Measurements from ENCODE around the gene PLXNA2.

PLXNA2 gene

DNA sequence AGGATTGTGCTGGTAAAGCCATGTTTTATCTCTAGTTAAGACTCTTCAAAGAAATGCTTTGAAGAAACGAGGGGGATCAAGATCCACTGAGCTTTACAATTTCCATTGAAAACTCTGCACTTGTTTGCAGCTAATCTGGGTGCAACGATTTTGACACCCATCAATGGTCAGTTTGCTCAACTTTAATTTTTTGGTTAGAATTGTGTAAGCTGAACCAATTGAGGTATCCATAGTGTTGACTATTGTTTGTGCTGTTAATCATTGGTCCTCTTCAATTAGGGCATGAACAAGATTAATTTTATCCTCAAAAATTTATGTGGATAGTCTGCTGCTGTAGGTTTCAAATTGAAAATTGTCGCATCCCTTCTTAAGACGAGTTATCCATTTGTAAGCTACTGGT lies 17.7 kb upstream of the PLXNA2 start:
- Histone ChIP-seq H3K4me1 (ENCODE audit: insufficient read depth, low read length) (peaks cover 9% of the 10 kb centered on the region; the same call in 1 of the 2 replicates), H3K36me3 (ENCODE audit: insufficient read depth, low read depth, low read length) (no peaks in the 10 kb centered on the region), H3K9ac (ENCODE audit: low read depth, low read length) (no peak overlapping the region), H3K27me3 (ENCODE audit: insufficient read depth, low read length) (peaks cover 26% of the 10 kb centered on the region), H3K4me3 (ENCODE audit: low read length) (no peak overlapping the region), H3K9me3 (ENCODE audit: insufficient read depth, low read depth, low read length) (no peaks in the 10 kb centered on the region), H3K27ac (ENCODE audit: low read length) (no peak overlapping the region)

GRCh38 chr1:208258277-208258676 lies 14.1 kb upstream of the PLXNA2 start:
- Histone ChIP-seq H3K9me3 (ENCODE audit: insufficient read depth, low read depth, low read length) (no peaks in the 10 kb centered on the region), H3K27ac (ENCODE audit: low read length) (no peak overlapping the region), H3K9ac (ENCODE audit: low read depth, low read length) (no peak overlapping the region), H3K27me3 (ENCODE audit: insufficient read depth, low read length) (peaks cover 58% of the 10 kb centered on the region), H3K4me1 (ENCODE audit: insufficient read depth, low read length) (peaks cover 13% of the 10 kb centered on the region; the same call in 1 of the 2 replicates), H3K36me3 (ENCODE audit: insufficient read depth, low read depth, low read length) (no peaks in the 10 kb centered on the region), H3K4me3 (ENCODE audit: low read length) (no peak overlapping the region)

DNA sequence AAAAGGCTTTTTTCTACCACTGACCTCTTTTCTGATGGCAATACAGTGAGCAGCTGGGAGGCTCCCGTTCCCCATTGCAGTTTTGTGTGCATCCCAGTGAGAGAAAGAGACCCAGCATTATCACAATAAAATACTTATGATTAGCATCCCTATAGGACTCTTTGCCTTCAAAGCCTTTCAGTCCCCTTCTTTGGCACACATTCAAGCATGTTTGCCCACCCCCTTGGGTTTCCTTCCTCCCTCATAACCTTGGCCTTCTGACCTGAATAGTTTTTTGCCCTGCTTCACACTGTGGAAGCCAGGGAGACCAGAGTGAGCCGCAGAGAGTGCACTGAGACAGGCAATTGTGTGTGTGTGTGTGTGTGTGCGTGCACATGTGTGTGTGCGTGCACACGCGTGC lies 13.2 kb upstream of the PLXNA2 start:
- Histone ChIP-seq H3K4me1 (ENCODE audit: insufficient read depth, low read length) (peaks cover 19% of the 10 kb centered on the region; the same call in 1 of the 2 replicates), H3K9me3 (ENCODE audit: insufficient read depth, low read depth, low read length) (no peaks in the 10 kb centered on the region), H3K4me3 (ENCODE audit: low read length) (peak overlapping the region; percentile 29; the same call in 1 of the 2 replicates), H3K9ac (ENCODE audit: low read depth, low read length) (no peak overlapping the region), H3K27ac (ENCODE audit: low read length) (no peak overlapping the region), H3K36me3 (ENCODE audit: insufficient read depth, low read depth, low read length) (no peaks in the 10 kb centered on the region), H3K27me3 (ENCODE audit: insufficient read depth, low read length) (peaks cover 62% of the 10 kb centered on the region)

DNA sequence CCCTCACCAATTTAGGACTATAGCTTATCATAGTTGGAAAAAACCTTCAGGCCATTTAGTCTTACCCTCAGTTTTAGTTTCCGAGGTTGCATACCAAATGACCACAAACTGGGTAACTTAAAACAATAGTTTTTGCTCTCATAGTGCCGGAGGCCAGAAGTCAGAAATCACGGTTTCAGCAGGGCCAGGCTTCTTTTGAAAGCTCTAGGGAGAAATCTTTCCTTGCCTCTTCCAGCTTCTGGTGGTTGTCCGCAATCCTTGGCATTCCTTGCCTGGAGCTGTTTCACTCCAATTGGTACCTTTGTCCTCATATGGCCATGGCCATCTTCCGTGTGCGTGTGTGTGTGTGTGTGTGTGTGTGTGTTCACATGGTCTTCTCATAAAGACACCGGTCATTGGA lies 12.4 kb upstream of the PLXNA2 start:
- Histone ChIP-seq H3K27me3 (ENCODE audit: insufficient read depth, low read length) (peaks cover 62% of the 10 kb centered on the region), H3K4me3 (ENCODE audit: low read length) (no peak overlapping the region), H3K36me3 (ENCODE audit: insufficient read depth, low read depth, low read length) (no peaks in the 10 kb centered on the region), H3K4me1 (ENCODE audit: insufficient read depth, low read length) (peaks cover 19% of the 10 kb centered on the region; the same call in 1 of the 2 replicates), H3K9me3 (ENCODE audit: insufficient read depth, low read depth, low read length) (no peaks in the 10 kb centered on the region), H3K27ac (ENCODE audit: low read length) (no peak overlapping the region), H3K9ac (ENCODE audit: low read depth, low read length) (no peak overlapping the region)

GRCh38 chr1:208256091-208256490 lies 11.9 kb upstream of the PLXNA2 start:
- H3K4me3 ChIP-seq (ENCODE audit: low read length): no peak overlapping the region
- no peak overlapping the region for H3K9ac ChIP-seq (ENCODE audit: low read depth, low read length)
- H3K9me3 ChIP-seq (ENCODE audit: insufficient read depth, low read depth, low read length): no peaks in the 10 kb centered on the region

GRCh38 chr1:208254862-208255261 lies 10.7 kb upstream of the PLXNA2 start:
- Histone ChIP-seq H3K36me3 (ENCODE audit: insufficient read depth, low read depth, low read length) (no peaks in the 10 kb centered on the region), H3K9ac (ENCODE audit: low read depth, low read length) (no peak overlapping the region), H3K27me3 (ENCODE audit: insufficient read depth, low read length) (peaks cover 62% of the 10 kb centered on the region), H3K9me3 (ENCODE audit: insufficient read depth, low read depth, low read length) (no peaks in the 10 kb centered on the region), H3K4me3 (ENCODE audit: low read length) (no peak overlapping the region), H3K4me1 (ENCODE audit: insufficient read depth, low read length) (peaks cover 19% of the 10 kb centered on the region; the same call in 1 of the 2 replicates), H3K27ac (ENCODE audit: low read length) (no peak overlapping the region)

More at GRCh38 chr1:208256091-208256490, 11.9 kb upstream of the PLXNA2 start:
- Histone ChIP-seq H3K27ac (ENCODE audit: low read length) (no peak overlapping the region), H3K36me3 (ENCODE audit: insufficient read depth, low read depth, low read length) (no peaks in the 10 kb centered on the region), H3K4me1 (ENCODE audit: insufficient read depth, low read length) (peaks cover 19% of the 10 kb centered on the region; the same call in 1 of the 2 replicates), H3K27me3 (ENCODE audit: insufficient read depth, low read length) (peaks cover 62% of the 10 kb centered on the region)

GRCh38 chr1:208254376-208254775 lies 10.2 kb upstream of the PLXNA2 start:
- no peaks in the 10 kb centered on the region for H3K36me3 ChIP-seq (ENCODE audit: insufficient read depth, low read depth, low read length)
- no peak overlapping the region for H3K27ac ChIP-seq (ENCODE audit: low read length)
- H3K27me3 ChIP-seq (ENCODE audit: insufficient read depth, low read length): peaks cover 61% of the 10 kb centered on the region
- no peak overlapping the region for H3K4me3 ChIP-seq (ENCODE audit: low read length)
- H3K9me3 ChIP-seq (ENCODE audit: insufficient read depth, low read depth, low read length): no peaks in the 10 kb centered on the region
- H3K4me1 ChIP-seq (ENCODE audit: insufficient read depth, low read length): peaks cover 19% of the 10 kb centered on the region; the same call in 1 of the 2 replicates
- H3K9ac ChIP-seq (ENCODE audit: low read depth, low read length): no peak overlapping the region

DNA sequence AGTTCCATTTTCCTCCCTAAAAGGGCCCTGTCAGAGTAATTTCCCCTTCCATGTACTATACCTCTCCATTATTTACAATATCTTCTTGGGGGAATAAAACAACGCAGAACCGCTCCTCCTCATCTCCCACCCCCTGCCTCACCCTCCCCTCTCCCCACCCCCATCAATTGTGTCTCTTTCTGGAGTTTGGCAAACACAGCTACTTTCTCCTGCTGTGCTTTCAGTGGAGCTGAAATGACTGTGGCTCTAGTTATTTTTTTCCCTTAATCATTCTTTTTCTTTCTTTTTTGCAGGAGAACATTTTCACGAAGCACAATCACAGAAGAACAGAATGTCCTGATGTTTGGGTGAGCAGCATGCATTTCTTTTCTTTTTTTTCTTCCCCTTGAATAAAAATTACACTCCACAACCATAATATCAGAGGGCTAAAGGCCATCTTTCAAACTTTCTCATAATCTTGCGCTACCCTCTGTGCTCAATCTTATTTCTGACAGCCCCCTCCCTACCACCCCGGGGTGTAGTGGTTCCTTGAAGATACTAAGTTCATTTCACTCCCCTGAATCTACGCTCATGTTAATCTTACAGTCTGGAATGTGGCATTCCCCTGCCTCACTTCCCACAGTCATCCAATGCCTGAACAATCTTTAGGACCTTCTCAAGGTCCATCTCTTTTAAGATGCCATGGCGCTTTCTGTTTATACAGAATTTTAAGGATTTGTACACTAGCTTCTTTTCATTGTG lies 8.8 kb upstream of the PLXNA2 start:
- Histone ChIP-seq H3K4me1 (ENCODE audit: insufficient read depth, low read length) (peaks cover 19% of the 10 kb centered on the region; the same call in 1 of the 2 replicates), H3K4me3 (ENCODE audit: low read length) (0 out of 2 replicates have a peak overlapping the region, but pooled peaks have one; percentile 31), H3K9me3 (ENCODE audit: insufficient read depth, low read depth, low read length) (no peaks in the 10 kb centered on the region), H3K36me3 (ENCODE audit: insufficient read depth, low read depth, low read length) (no peaks in the 10 kb centered on the region), H3K27me3 (ENCODE audit: insufficient read depth, low read length) (peaks cover 47% of the 10 kb centered on the region), H3K9ac (ENCODE audit: low read depth, low read length) (no peak overlapping the region), H3K27ac (ENCODE audit: low read length) (no peak overlapping the region)

GRCh38 chr1:208251911-208252835 lies 8.0 kb upstream of the PLXNA2 start:
- Histone ChIP-seq H3K9ac (ENCODE audit: low read depth, low read length) (no peak overlapping the region), H3K9me3 (ENCODE audit: insufficient read depth, low read depth, low read length) (no peaks in the 10 kb centered on the region), H3K27me3 (ENCODE audit: insufficient read depth, low read length) (peaks cover 39% of the 10 kb centered on the region), H3K4me1 (ENCODE audit: insufficient read depth, low read length) (peaks cover 12% of the 10 kb centered on the region; the same call in 1 of the 2 replicates), H3K36me3 (ENCODE audit: insufficient read depth, low read depth, low read length) (no peaks in the 10 kb centered on the region), H3K4me3 (ENCODE audit: low read length) (0 out of 2 replicates have a peak overlapping the region, but pooled peaks have one; percentile 31), H3K27ac (ENCODE audit: low read length) (no peak overlapping the region)

GRCh38 chr1:208251015-208251414 lies 6.8 kb upstream of the PLXNA2 start:
- Histone ChIP-seq H3K36me3 (ENCODE audit: insufficient read depth, low read depth, low read length) (no peaks in the 10 kb centered on the region), H3K4me1 (ENCODE audit: insufficient read depth, low read length) (peaks cover 8% of the 10 kb centered on the region; the same call in 1 of the 2 replicates), H3K9me3 (ENCODE audit: insufficient read depth, low read depth, low read length) (no peaks in the 10 kb centered on the region), H3K27ac (ENCODE audit: low read length) (no peak overlapping the region), H3K27me3 (ENCODE audit: insufficient read depth, low read length) (peaks cover 33% of the 10 kb centered on the region), H3K4me3 (ENCODE audit: low read length) (no peak overlapping the region), H3K9ac (ENCODE audit: low read depth, low read length) (no peak overlapping the region)

- H3K9me3 ChIP-seq (ENCODE audit: insufficient read depth, low read depth, low read length): no peaks in the 10 kb centered on the region
- H3K36me3 ChIP-seq (ENCODE audit: insufficient read depth, low read depth, low read length): no peaks in the 10 kb centered on the region
- H3K4me1 ChIP-seq (ENCODE audit: insufficient read depth, low read length): peaks cover 8% of the 10 kb centered on the region; the same call in 1 of the 2 replicates
- no peak overlapping the region for H3K4me3 ChIP-seq (ENCODE audit: low read length)
- H3K27me3 ChIP-seq (ENCODE audit: insufficient read depth, low read length): peaks cover 30% of the 10 kb centered on the region
- no peak overlapping the region for H3K9ac ChIP-seq (ENCODE audit: low read depth, low read length)
- no peak overlapping the region for H3K27ac ChIP-seq (ENCODE audit: low read length)
Observed at GRCh38 chr1:208250613-208251012, 6.4 kb upstream of the PLXNA2 start.

All from iPS-20b (cell line).